ENCODE measurements around the gene TSPAN16.
"Not testable (repeated sequence)": the region's sequence is repeated elsewhere in the genome, so short reads cannot be mapped to it uniquely, and the experiment has no call there.

The TSPAN16 gene

DNA sequence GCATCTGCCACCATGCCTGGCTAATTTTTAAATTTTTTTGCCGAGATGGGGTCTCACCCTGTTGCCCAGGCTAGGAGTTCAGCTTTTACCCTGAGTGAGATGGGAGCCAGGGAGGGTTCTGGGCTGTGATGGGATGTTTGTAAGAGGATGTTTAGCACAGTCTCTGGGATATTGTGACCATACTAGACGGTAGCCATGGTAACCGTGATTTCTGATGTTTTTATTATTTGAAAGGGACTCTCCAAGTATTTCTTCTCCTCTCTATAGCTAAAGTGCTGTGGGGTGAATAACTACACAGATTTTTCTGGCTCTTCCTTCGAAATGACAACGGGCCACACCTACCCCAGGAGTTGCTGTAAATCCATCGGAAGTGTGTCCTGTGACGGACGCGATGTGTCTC lies 10.4 kb downstream of the TSPAN16 start:
- no peak for DNase-seq (ENCODE audit: low read depth in 2 of 2, low spot score in 1 of 2)

GRCh38 chr19:11320278-11320995 lies 24.5 kb downstream of the TSPAN16 start:
- DNase-seq (ENCODE audit: low read depth in 2 of 2, low spot score in 1 of 2): not testable (repeated sequence)

- no peak for DNase-seq (ENCODE audit: low read depth in 2 of 2, low spot score in 1 of 2)
Observed at GRCh38 chr19:11321191-11322126, 25.5 kb downstream of the TSPAN16 start.

- DNase-seq (ENCODE audit: low read depth in 2 of 2, low spot score in 1 of 2): no peak
Observed at GRCh38 chr19:11322269-11323024, 26.5 kb downstream of the TSPAN16 start.

DNA sequence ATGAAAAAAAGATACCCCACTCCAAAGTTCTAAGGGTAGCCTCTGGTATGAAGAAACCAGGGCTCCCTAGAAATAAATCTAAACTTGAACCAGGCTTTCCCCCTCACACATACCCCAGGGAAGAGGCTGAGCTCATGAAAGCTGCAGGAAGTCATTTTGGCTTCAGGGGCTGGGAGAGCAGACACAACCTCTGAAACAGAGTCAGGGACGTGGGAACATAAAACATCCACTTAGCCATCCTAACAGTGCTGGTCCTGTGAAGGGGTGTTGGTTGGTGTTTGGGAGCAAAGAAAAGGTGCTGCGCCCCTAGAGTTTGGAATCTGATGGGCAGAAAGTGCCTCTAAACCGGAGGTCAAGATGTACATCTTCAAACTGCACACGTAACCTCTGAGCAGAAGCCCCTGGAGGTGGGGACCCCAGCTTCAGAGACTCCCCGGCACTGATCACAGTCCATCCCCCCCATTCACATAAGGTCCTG lies 27.7 kb downstream of the TSPAN16 start:
- DNase-seq (ENCODE audit: low read depth in 2 of 2, low spot score in 1 of 2): no peak

GRCh38 chr19:11324079-11324661 lies 28.2 kb downstream of the TSPAN16 start:
- no peak for DNase-seq (ENCODE audit: low read depth in 2 of 2, low spot score in 1 of 2)

- no peak for DNase-seq (ENCODE audit: low read depth in 2 of 2, low spot score in 1 of 2)
Observed at GRCh38 chr19:11324748-11325389, 28.9 kb downstream of the TSPAN16 start.

DNA sequence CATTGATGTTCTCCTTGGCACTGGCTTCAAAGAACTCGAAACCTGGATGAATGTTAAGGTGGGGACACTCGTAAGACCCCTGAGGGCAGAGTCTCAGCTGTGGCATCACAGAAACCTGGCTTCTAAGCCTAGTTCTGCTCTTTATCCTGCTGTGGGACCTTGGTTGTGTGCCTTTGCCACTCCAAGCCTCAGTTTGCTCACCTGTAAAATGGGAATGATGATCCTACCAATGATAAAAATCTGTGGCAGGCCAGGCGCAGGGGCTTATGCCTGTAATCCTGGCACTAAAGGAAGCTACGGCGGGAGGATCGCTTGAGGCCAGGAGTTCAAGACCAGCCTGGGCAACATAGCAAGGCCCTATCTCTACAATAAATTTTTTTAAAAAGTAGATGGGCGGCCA lies 29.6 kb downstream of the TSPAN16 start:
- DNase-seq (ENCODE audit: low read depth in 2 of 2, low spot score in 1 of 2): no peak

DNA sequence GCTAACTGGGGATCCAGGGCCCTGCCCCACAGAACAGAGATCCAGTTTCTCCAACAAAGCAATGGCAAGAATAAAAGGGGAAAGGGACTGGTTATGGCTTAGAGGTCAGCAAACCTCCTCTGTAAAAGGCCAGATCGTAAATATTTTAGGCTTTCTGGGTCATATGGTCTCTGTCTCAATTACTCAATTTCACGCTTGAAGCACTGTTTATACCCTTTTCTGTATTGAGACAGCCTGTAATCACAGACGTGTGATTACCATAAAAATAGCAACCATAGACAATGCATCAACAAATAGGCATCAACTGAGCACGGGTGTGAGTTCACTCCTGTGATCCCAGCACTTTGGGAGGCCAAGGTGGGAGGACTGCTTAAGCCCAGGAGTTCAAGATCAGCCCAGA lies 34.2 kb downstream of the TSPAN16 start:
- no peak for DNase-seq (ENCODE audit: low read depth in 2 of 2, low spot score in 1 of 2)

GRCh38 chr19:11331502-11331901 lies 35.5 kb downstream of the TSPAN16 start:
- DNase-seq (ENCODE audit: low read depth in 2 of 2, low spot score in 1 of 2): no peak

DNA sequence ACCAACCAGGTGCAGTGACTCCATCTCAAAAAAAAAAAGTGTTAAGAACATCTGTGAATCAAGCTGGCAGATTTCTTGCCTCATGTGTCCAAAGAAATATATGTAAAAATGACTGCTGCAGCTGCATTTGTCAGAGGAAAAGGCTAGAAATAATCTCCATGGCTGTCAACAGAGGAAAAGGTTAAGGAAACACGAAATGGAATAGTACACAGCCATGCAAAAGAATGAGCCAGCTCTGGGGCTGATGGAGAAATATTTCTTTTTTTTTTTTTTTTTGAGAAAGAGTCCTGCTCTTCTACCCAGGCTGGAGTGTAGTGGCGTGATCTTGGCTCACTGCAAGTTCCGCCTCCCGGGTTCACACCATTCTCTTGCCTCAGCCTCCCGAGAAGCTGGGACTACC lies 36.9 kb downstream of the TSPAN16 start:
- DNase-seq (ENCODE audit: low read depth in 2 of 2, low spot score in 1 of 2): no peak

GRCh38 chr19:11333838-11334237 lies 37.9 kb downstream of the TSPAN16 start:
- not testable (repeated sequence) for DNase-seq (ENCODE audit: low read depth in 2 of 2, low spot score in 1 of 2)

DNA sequence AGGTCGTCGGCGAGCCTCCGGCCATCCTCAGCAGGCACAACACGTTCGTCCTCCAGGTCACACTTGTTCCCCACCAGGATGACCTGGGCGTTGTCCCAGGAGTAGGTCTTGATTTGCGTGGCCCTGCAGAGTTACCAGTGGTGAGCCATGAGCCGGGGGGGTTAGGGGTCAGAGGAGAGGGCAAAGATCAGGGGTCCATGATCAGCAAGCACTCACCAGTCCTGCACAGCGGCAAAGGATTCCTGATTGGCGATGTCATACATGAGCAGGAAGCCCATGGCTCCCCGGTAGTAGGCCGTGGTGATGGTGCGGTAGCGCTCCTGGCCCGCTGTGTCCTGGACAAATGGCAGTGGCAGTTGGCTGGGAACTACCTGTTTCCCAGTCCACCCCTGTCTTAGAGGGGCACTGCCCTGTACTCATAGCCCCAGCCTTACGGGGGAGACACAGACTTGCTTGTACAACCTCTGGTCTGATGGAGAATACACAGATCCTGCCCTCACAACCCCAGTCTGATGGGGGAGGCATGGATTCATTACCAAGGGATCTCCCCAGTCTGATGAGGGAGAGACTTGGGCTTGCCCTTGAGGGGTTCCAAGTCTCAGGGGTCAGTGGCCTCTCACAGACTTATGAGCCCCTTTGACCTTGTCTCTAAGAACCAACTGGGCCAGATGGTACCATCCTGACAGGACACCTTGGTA lies 39.6 kb downstream of the TSPAN16 start:
- DNase-seq (ENCODE audit: low read depth in 2 of 2, low spot score in 1 of 2): no peak

DNA sequence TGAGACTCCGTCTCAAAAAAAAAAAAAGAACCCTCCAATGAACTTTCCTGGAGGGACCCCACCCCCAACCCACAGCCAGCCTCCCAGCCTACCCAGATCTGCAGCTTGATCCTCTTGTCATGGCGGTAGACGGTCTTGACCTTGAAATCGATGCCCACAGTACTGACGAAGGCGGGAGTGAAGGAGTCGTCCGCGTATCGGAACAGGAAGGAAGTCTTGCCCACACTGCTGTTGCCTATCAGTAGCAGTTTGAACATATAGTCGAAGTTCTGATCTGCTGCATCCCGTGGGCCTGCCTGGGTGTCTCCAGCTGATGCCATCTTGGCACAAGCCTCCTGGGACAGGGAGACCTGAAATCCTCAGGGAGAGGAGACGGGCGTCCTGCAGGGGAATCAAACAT lies 41.1 kb downstream of the TSPAN16 start:
- no peak for DNase-seq (ENCODE audit: low read depth in 2 of 2, low spot score in 1 of 2)

DNA sequence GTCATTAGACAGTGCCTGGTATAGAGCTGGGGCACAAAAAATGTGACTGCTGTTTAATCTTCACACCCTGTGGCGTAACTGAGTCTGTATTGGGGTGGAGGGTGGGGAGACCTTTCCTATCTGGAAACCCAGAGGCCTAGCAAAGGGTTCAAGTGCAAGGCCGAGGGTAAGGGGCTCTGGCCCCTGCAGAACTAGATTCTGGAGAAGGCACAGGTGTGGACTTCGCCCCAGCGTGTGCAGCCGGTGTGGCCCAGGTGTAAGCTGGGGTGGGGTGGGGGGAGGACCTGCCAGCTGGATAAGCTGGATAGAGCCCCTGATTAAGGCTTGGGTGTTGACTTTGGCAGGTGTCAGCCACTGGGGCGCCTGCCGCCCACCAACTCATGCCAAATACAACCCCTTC lies 42.2 kb downstream of the TSPAN16 start:
- no peak for DNase-seq (ENCODE audit: low read depth in 2 of 2, low spot score in 1 of 2)

DNA sequence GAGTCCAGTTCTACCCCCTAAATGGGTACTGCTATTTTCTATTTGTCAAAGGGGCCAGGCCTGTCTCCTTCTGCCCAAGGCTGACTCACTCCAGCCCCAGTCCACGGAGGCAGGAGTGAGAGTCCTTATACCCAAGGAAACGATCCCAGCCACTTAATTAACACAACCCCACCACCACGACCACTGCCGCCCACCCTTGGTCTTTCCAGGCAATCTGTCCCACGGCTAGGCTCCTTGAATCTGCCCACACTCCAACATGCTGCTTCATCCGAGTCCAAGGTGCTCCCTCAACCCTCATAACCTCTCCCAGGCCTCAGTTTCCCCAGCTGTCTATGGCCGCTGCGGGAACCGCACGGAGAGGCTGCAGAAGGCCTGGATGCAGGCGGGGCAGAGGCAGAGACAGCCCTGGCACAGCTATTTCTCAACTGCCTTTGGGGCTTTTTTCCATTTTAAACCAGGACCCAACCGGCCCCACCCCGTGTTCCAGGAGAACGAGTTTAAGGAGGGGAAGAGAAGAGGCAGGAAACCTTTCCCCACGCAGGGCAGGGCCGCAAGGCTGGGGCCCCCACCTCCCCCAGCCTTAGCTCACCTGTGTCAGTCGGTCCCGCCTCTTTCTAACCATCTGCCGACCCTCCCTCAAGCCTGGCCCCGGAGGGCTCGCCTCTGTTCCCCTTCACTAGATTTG lies 42.8 kb downstream of the TSPAN16 start:
- no peak for DNase-seq (ENCODE audit: low read depth in 2 of 2, low spot score in 1 of 2)

GRCh38 chr19:11339254-11340098 lies 43.5 kb downstream of the TSPAN16 start, which contains the start of gene RAB3D:
RAB3D (minus strand) TSS chr19:11339657; CDS start chr19:11337399, 2,258 bp downstream.
- peak; percentile 54 to 59 for DNase-seq (ENCODE audit: low read depth in 2 of 2, low spot score in 1 of 2)

DNA sequence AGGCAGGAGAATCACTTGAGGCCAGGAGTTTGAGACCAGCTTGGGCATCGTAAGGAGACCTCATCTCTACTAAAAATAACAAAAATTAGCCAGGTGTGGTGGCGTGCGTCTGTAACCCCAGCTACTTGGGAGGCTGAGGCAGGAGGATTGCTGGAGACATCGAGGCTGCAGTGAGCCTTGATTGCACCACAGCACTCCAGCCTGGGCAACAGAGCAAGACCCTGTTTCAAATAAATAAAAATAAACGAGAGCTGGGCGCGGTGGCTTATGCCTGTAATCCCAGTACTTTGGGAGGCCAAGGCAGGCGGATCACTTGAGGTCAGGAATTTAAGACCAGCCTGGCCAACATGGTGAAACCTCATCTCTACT lies 44.1 kb downstream of the TSPAN16 start:
- not testable (repeated sequence) for DNase-seq (ENCODE audit: low read depth in 2 of 2, low spot score in 1 of 2)
